Measurements from ENCODE around the gene PTPRN2.
"Not testable (repeated sequence)": the region's sequence is repeated elsewhere in the genome, so short reads cannot be mapped to it uniquely, and the experiment has no call there.

The PTPRN2 gene

GRCh38 chr7:158458096-158458495 is 129.5 kb downstream of the PTPRN2 start:
- no peak for DNase-seq (ENCODE audit: low read depth in 1 of 2, low spot score in 1 of 2)
- TF ChIP-seq JUND (IDR thresholded peaks at IDR 0.05; ENCODE audit: low read depth): no peak
- in situ Hi-C loops (cut with HindIII; ENCODE audit: low pct_unique_long_range_greater_than_20kb, low sequenced_read_pairs): no loop called here

- in situ Hi-C loops (cut with HindIII; ENCODE audit: low pct_unique_long_range_greater_than_20kb, low sequenced_read_pairs); DNase-seq (ENCODE audit: low read depth in 1 of 2, low spot score in 1 of 2): not testable (repeated sequence)
Observed at GRCh38 chr7:158457586-158457985, 130.0 kb downstream of the PTPRN2 start.

GRCh38 chr7:158454631-158455030 is 133.0 kb downstream of the PTPRN2 start:
- no peak for DNase-seq (ENCODE audit: low read depth in 1 of 2, low spot score in 1 of 2)
- in situ Hi-C loops (cut with HindIII; ENCODE audit: low pct_unique_long_range_greater_than_20kb, low sequenced_read_pairs): no loop called here
- no peak for TF ChIP-seq JUND (IDR thresholded peaks at IDR 0.05; ENCODE audit: low read depth)

GRCh38 chr7:158453663-158454062 is 134.0 kb downstream of the PTPRN2 start:
- in situ Hi-C loops (cut with HindIII; ENCODE audit: low pct_unique_long_range_greater_than_20kb, low sequenced_read_pairs): no loop called here
- TF ChIP-seq JUND (IDR thresholded peaks at IDR 0.05; ENCODE audit: low read depth): no peak
- no peak for DNase-seq (ENCODE audit: low read depth in 1 of 2, low spot score in 1 of 2)

GRCh38 chr7:158452331-158452730 is 135.3 kb downstream of the PTPRN2 start:
- DNase-seq (ENCODE audit: low read depth in 1 of 2, low spot score in 1 of 2): no peak
- in situ Hi-C loops (cut with HindIII; ENCODE audit: low pct_unique_long_range_greater_than_20kb, low sequenced_read_pairs): no loop called here
- no peak for TF ChIP-seq JUND (IDR thresholded peaks at IDR 0.05; ENCODE audit: low read depth)

- no peak for TF ChIP-seq JUND (IDR thresholded peaks at IDR 0.05; ENCODE audit: low read depth)
- DNase-seq (ENCODE audit: low read depth in 1 of 2, low spot score in 1 of 2): no peak
- in situ Hi-C loops (cut with HindIII; ENCODE audit: low pct_unique_long_range_greater_than_20kb, low sequenced_read_pairs): no loop called here
Observed at GRCh38 chr7:158450476-158451124, 137.0 kb downstream of the PTPRN2 start.

GRCh38 chr7:158449942-158450341 is 137.7 kb downstream of the PTPRN2 start:
- in situ Hi-C loops (cut with HindIII; ENCODE audit: low pct_unique_long_range_greater_than_20kb, low sequenced_read_pairs): no loop called here
- TF ChIP-seq JUND (IDR thresholded peaks at IDR 0.05; ENCODE audit: low read depth): no peak
- DNase-seq (ENCODE audit: low read depth in 1 of 2, low spot score in 1 of 2): no peak

DNA sequence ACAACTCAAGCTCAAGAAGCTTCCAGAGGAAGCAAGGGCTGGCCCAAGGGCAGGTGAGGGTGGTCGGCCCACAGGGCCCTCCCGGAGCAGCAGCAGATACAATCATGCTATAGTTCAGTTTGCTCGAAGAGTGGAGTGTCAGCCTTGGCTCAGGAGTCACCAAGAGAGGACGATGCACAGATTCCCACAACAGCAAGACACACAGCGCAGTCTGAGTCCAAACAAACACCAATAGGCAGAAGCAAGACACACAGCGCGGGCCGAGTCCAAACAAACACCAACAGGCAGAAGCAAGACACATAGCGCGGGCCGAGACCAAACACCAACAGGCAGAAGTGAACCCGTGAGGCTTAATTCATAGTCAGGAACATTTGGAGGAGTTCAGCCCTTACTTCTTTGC is 138.4 kb downstream of the PTPRN2 start:
- no peak for TF ChIP-seq JUND (IDR thresholded peaks at IDR 0.05; ENCODE audit: low read depth)
- no peak for DNase-seq (ENCODE audit: low read depth in 1 of 2, low spot score in 1 of 2)
- in situ Hi-C loops (cut with HindIII; ENCODE audit: low pct_unique_long_range_greater_than_20kb, low sequenced_read_pairs): no loop called here

GRCh38 chr7:158448430-158449100 is 139.1 kb downstream of the PTPRN2 start:
- in situ Hi-C loops (cut with HindIII; ENCODE audit: low pct_unique_long_range_greater_than_20kb, low sequenced_read_pairs): no loop called here
- no peak for DNase-seq (ENCODE audit: low read depth in 1 of 2, low spot score in 1 of 2)
- TF ChIP-seq JUND (IDR thresholded peaks at IDR 0.05; ENCODE audit: low read depth): no peak

DNA sequence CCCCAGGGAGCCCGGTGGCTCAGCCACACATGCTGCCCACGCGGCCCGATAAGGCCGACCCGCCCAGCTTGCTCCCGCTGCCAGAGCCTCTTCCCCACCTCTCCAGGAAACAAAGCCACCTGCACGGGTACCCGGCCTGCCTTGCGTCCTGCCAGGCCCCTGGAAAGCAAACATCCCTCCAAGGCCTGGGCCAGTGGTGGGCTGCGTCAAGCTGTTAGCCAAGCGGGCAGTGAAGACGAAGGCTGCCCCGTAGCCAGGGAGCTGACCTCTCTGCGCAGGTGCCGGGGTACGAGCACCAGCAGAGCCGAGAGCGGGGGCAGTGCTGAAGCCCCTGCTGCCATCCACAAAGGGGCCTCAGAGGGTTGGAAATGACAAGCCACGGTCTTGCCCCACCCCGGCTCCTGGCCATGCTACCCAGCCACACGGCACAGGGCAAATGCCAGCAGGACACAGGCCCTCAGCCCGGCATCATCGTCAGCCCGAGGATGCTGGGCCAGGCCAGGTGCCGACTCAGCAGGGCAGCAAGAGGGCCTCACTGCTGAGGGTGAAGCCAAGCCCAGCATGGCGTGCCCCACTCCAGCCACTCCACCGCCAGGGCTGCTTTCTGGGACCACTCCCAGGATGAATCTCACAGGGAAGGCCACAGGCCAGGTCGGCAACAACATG is 140.0 kb downstream of the PTPRN2 start:
- DNase-seq (ENCODE audit: low read depth in 1 of 2, low spot score in 1 of 2): no peak
- in situ Hi-C loops (cut with HindIII; ENCODE audit: low pct_unique_long_range_greater_than_20kb, low sequenced_read_pairs): no loop called here
- no peak for TF ChIP-seq JUND (IDR thresholded peaks at IDR 0.05; ENCODE audit: low read depth)

GRCh38 chr7:158447151-158447505 is 140.5 kb downstream of the PTPRN2 start:
- in situ Hi-C loops (cut with HindIII; ENCODE audit: low pct_unique_long_range_greater_than_20kb, low sequenced_read_pairs): no loop called here
- TF ChIP-seq JUND (IDR thresholded peaks at IDR 0.05; ENCODE audit: low read depth): no peak
- DNase-seq (ENCODE audit: low read depth in 1 of 2, low spot score in 1 of 2): no peak

GRCh38 chr7:158446706-158447105 is 140.9 kb downstream of the PTPRN2 start:
- in situ Hi-C loops (cut with HindIII; ENCODE audit: low pct_unique_long_range_greater_than_20kb, low sequenced_read_pairs): no loop called here
- no peak for DNase-seq (ENCODE audit: low read depth in 1 of 2, low spot score in 1 of 2)
- TF ChIP-seq JUND (IDR thresholded peaks at IDR 0.05; ENCODE audit: low read depth): no peak

GRCh38 chr7:158446281-158446680 is 141.3 kb downstream of the PTPRN2 start:
- in situ Hi-C loops (cut with HindIII; ENCODE audit: low pct_unique_long_range_greater_than_20kb, low sequenced_read_pairs): no loop called here
- no peak for TF ChIP-seq JUND (IDR thresholded peaks at IDR 0.05; ENCODE audit: low read depth)
- no peak for DNase-seq (ENCODE audit: low read depth in 1 of 2, low spot score in 1 of 2)

Measured in T47D (cell line).